HG03060 (cell line): ENCODE data around the gene PPP3CA.
"Not testable (repeated sequence)": the region's sequence is repeated elsewhere in the genome, so short reads cannot be mapped to it uniquely, and the experiment has no call there.

Experiments
- ATAC-seq: cut with Tn5 transposase; IDR thresholded peaks from one replicate; pipeline ENCODE4 v1.9.1; 2021; ENCODE audit warnings: low read depth, moderate number of reproducible peaks; ENCODE audit not compliant: unreplicated experiment

The PPP3CA gene

GRCh38 chr4:101152521-101152920, 194.8 kb downstream of the PPP3CA start:
- ATAC-seq = no peak

GRCh38 chr4:101148551-101148950, 198.8 kb downstream of the PPP3CA start:
- no peak for ATAC-seq

- ATAC-seq = no peak
These were observed 200.0 kb downstream of the PPP3CA start for GRCh38 chr4:101147283-101147682.

GRCh38 chr4:101145021-101145420, 202.3 kb downstream of the PPP3CA start:
- ATAC-seq = no peak

GRCh38 chr4:101142259-101142658, 205.1 kb downstream of the PPP3CA start:
- no peak for ATAC-seq

- no peak for ATAC-seq
These were observed 205.5 kb downstream of the PPP3CA start for GRCh38 chr4:101141855-101142254.

- ATAC-seq = no peak
These were observed 206.1 kb downstream of the PPP3CA start for GRCh38 chr4:101141230-101141629.

- ATAC-seq = no peak
These were observed 207.1 kb downstream of the PPP3CA start for GRCh38 chr4:101140228-101140627.

- ATAC-seq = no peak
These were observed 210.7 kb downstream of the PPP3CA start for GRCh38 chr4:101136373-101137370.

GRCh38 chr4:101135371-101136010, 211.8 kb downstream of the PPP3CA start:
- ATAC-seq = no peak

- ATAC-seq = not testable (repeated sequence)
These were observed 216.3 kb downstream of the PPP3CA start for GRCh38 chr4:101131058-101131457.

- not testable (repeated sequence) for ATAC-seq
These were observed 218.4 kb downstream of the PPP3CA start for GRCh38 chr4:101128898-101129297.

GRCh38 chr4:101128473-101128872, 218.9 kb downstream of the PPP3CA start:
- no peak for ATAC-seq

GRCh38 chr4:101127176-101127790, 220.0 kb downstream of the PPP3CA start:
- ATAC-seq = no peak

- ATAC-seq = no peak
These were observed 221.3 kb downstream of the PPP3CA start for GRCh38 chr4:101126059-101126458.

GRCh38 chr4:101125045-101125942, 222.0 kb downstream of the PPP3CA start:
- ATAC-seq = no peak

- no peak for ATAC-seq
These were observed 224.1 kb downstream of the PPP3CA start for GRCh38 chr4:101123231-101123630.

- ATAC-seq = no peak
These were observed 225.3 kb downstream of the PPP3CA start for GRCh38 chr4:101122019-101122418.

- ATAC-seq = no peak
These were observed 228.2 kb downstream of the PPP3CA start for GRCh38 chr4:101119141-101119540.

- no peak for ATAC-seq
These were observed 228.7 kb downstream of the PPP3CA start for GRCh38 chr4:101118617-101119016.
